Hypothalamus (tissue), 51 donors: Measurements from ENCODE around the gene CALN1.
A peak's percentile ranks its signal among the peaks of the same experiment; 100 is the strongest.
"Not testable (repeated sequence)": the region's sequence is repeated elsewhere in the genome, so short reads cannot be mapped to it uniquely, and the experiment has no call there.

Experiments
- DNase-seq, 51 donors: peaks; one replicate each; lab custom pipeline; 2025; lab: John Stamatoyannopoulos, UW

The CALN1 gene

GRCh38 chr7:72412121-72412618 is at the start of gene CALN1:
CALN1 (minus strand) TSS chr7:72412338.
- DNase-seq: not testable (repeated sequence)

- DNase-seq: no peak
Observed at GRCh38 chr7:72453471-72453870, 41.3 kb upstream of the CALN1 start.

GRCh38 chr7:72447465-72448204 is 35.5 kb upstream of the CALN1 start:
- no peak for DNase-seq

- DNase-seq: peak in 6 of 51 donors; percentile 1 to 39 (median 12)
Observed at GRCh38 chr7:72446591-72447462, 34.7 kb upstream of the CALN1 start.

- no peak for DNase-seq
Observed at GRCh38 chr7:72446131-72446530, 34.0 kb upstream of the CALN1 start.

- no peak for DNase-seq
Observed at GRCh38 chr7:72445580-72445979, 33.4 kb upstream of the CALN1 start.

- no peak for DNase-seq
Observed at GRCh38 chr7:72445075-72445474, 32.9 kb upstream of the CALN1 start.

- DNase-seq: no peak
Observed at GRCh38 chr7:72444026-72444776, 32.1 kb upstream of the CALN1 start.

- peak in 1 of 51 donors; percentile 45 for DNase-seq
Observed at GRCh38 chr7:72441791-72442190, 29.7 kb upstream of the CALN1 start.

GRCh38 chr7:72438491-72438890 is 26.4 kb upstream of the CALN1 start:
- DNase-seq: no peak

GRCh38 chr7:72437610-72438009 is 25.5 kb upstream of the CALN1 start:
- DNase-seq: no peak

GRCh38 chr7:72437061-72437585 is 25.0 kb upstream of the CALN1 start:
- no peak for DNase-seq

- no peak for DNase-seq
Observed at GRCh38 chr7:72435925-72436480, 23.9 kb upstream of the CALN1 start.

- peak in 19 of 51 donors; percentile 1 to 48 (median 9) for DNase-seq
Observed at GRCh38 chr7:72435366-72435765, 23.2 kb upstream of the CALN1 start.

- no peak for DNase-seq
Observed at GRCh38 chr7:72430531-72430930, 18.4 kb upstream of the CALN1 start.

GRCh38 chr7:72429316-72429715 is 17.2 kb upstream of the CALN1 start:
- DNase-seq: no peak

GRCh38 chr7:72416846-72417245 is 4.7 kb upstream of the CALN1 start:
- no peak for DNase-seq

GRCh38 chr7:72415586-72415985 is 3.4 kb upstream of the CALN1 start:
- DNase-seq: no peak

- DNase-seq: no peak
Observed at GRCh38 chr7:72413886-72414285, 1.7 kb upstream of the CALN1 start.

GRCh38 chr7:72413290-72413689 is 1.2 kb upstream of the CALN1 start:
- no peak for DNase-seq
